Neural progenitor cell (in vitro differentiated cells): ENCODE results near the gene GDPD5.
"Not testable (repeated sequence)": the region's sequence is repeated elsewhere in the genome, so short reads cannot be mapped to it uniquely, and the experiment has no call there.

ENCODE experiments used
- CTCF ChIP-seq: fragments of 200-600 bp; sonication (generic); IDR thresholded peaks from 2 replicates; pipeline ENCODE4 v1.5.1; 2017; ENCODE audit warnings: antibody characterized with exemption, mild to moderate bottlenecking
- EZH2 ChIP-seq: fragments of 200-600 bp; sonication (generic); IDR thresholded peaks from 2 replicates; pipeline ENCODE4 v1.6.1; 2017; ENCODE audit warnings: antibody characterized with exemption, mild to moderate bottlenecking, moderate library complexity

DNA sequence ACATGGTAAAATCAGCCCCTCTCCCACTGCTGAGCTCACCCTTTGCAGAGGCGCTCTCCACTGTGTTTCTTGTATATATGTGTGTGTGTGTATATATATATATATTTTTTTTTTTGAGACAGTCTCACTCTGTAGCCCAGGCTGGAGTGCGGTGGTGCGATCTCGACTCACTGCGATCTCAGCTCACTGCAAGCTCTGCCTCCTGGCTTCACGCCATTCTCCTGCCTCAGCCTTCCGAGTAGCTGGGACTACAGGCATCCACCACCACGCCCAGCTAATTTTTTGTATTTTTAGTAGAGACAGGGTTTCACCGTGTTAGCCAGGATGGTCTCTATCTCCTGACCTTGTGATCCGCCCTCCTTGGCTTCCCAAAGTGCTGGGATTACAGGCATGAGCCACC, 112.6 kb downstream of the GDPD5 start:
- not testable (repeated sequence) for TF ChIP-seq CTCF, EZH2
